A549 (cell line): ENCODE measurements around the gene CELF3. TPM values are rescaled to one million over a fixed set of nuclear protein-coding genes. Genes with fewer than 3 reads are reported as not detected.
"Not testable (repeated sequence)": the region's sequence is repeated elsewhere in the genome, so short reads cannot be mapped to it uniquely, and the experiment has no call there.

Source experiments
- ATAC-seq, 2 experiments: fragments of 200-7000 bp in 1 of 2; fragments of >200 bp in 1 of 2; cut with Nextera tagmentation in 1 of 2; cut with Tn5 transposase in 1 of 2; 3 replicates each; pipeline versions ENCODE4 v1.8.0 to v1.9.1; 2018 to 2020; ENCODE audit warnings: mild to moderate bottlenecking in 1 of 2, moderate library complexity in 1 of 2
- CTCF ChIA-PET: fragments of 300-600 bp; sonication (Branson Sonifier 250); formaldehyde crosslinking; extraction: SDS; loops from one replicate; lab custom pipeline; 2021; ENCODE audit warnings: antibody characterized with exemption, inconsistent platforms; lab: Yijun Ruan, JAX
- POLR2A ChIA-PET: fragments of 350-600 bp; formaldehyde crosslinking; extraction: SDS; loops from one replicate; lab custom pipeline; 2021; ENCODE audit warnings: antibody characterized with exemption, inconsistent platforms; lab: Yijun Ruan, JAX
- DNase-seq, 2 experiments: peaks; one replicate each; pipeline versions ENCODE4 v3.0.0 to v3.0.0-alpha.2; 2011 to 2016; ENCODE audit warnings: low read depth in 1 of 2, low spot score in 1 of 2
- FAIRE-seq: peaks from 2 replicates; lab custom pipeline; 2011; peaks lifted over from hg19 to GRCh38; lab: Jason Lieb, UNC
- H3K27ac ChIP-seq, 2 experiments: fragments of >200 bp; sonication (Bioruptor Twin); formaldehyde crosslinking; 3 replicates each; pipeline ENCODE4 v1.5.1; 2016 to 2017
- H3K4me1 ChIP-seq: fragments of >200 bp; sonication (Bioruptor Twin); formaldehyde crosslinking; 3 replicates; pipeline ENCODE4 v1.6.1; 2016
- H3K4me2 ChIP-seq: fragments of >200 bp; sonication (Bioruptor Twin); formaldehyde crosslinking; 3 replicates; pipeline ENCODE4 v1.6.1; 2016
- H3K4me3 ChIP-seq: fragments of >200 bp; sonication (Bioruptor Twin); formaldehyde crosslinking; 3 replicates; pipeline ENCODE4 v1.5.1; 2016
- H3K9me3 ChIP-seq: fragments of >200 bp; sonication (Bioruptor Twin); formaldehyde crosslinking; 3 replicates; pipeline ENCODE4 v1.6.1; 2016
- CHD2 ChIP-seq: fragments of 150-350 bp; IDR thresholded peaks from 2 replicates; pipeline ENCODE4 v1.6.1; 2014; ENCODE audit warnings: low read length; ENCODE audit not compliant: partially characterized antibody
- E2F6 ChIP-seq: IDR thresholded peaks from 2 replicates; pipeline ENCODE4 v1.6.1; 2012; ENCODE audit warnings: low read depth, borderline replicate concordance
- FOSL2 ChIP-seq, 2 experiments: fragments of 450-650 bp in 1 of 2; fragments of >200 bp in 1 of 2; sonication (Bioruptor Twin) in 1 of 2; formaldehyde crosslinking; IDR thresholded peaks; 2 replicates each; pipeline versions ENCODE4 v1.5.0 to v1.6.1; 2016 to 2020; ENCODE audit warnings: mild to moderate bottlenecking in 1 of 2, moderate library complexity in 1 of 2
- HOXA7 ChIP-seq: fragments of 250-450 bp; sonication (Bioruptor Pico); IDR thresholded peaks from 2 replicates; pipeline ENCODE4 v1.5.0; 2020; ENCODE audit warnings: mild to moderate bottlenecking, moderate library complexity
- MAFK ChIP-seq: fragments of 450-650 bp; IDR thresholded peaks from 2 replicates; pipeline ENCODE4 v1.6.1; 2014; ENCODE audit not compliant: partially characterized antibody
- MYC ChIP-seq: IDR thresholded peaks from 2 replicates; pipeline ENCODE4 v1.6.1; 2012; ENCODE audit warnings: mild to moderate bottlenecking, inconsistent platforms, low read length, improper control_type of control experiment, borderline replicate concordance
- TFCP2L1 ChIP-seq: fragments of 250-450 bp; sonication (Bioruptor Pico); IDR thresholded peaks from 2 replicates; pipeline ENCODE4 v1.5.0; 2021; ENCODE audit warnings: mild to moderate bottlenecking
- WGBS: methylation state at CpG from one replicate; pipeline ENCODE4 v1.1.6; 2017; ENCODE audit errors: missing lambda C conversion rate; 5-methylcytosine and 5-hydroxymethylcytosine counted together
- polyA plus RNA-seq, 4 experiments: library from polyadenylated mRNA; depleted of rRNA in 3 of 4; stranded (reverse); fragments of >200 nt; fragmentation: RNase III in 1 of 4; extraction: RNeasy Plus Mini Kit Qiagen cat#74134 plus additional on column Dnase treatment in 1 of 4; gene quantifications; 2 replicates in 3 of 4; 3 replicates in 1 of 4; pipeline ENCODE4 v1.2.3, GENCODE V29; 2011 to 2017
- TF ChIP-seq, protein P1 (sequence below): fragments of 200-600 bp; sonication (generic); IDR thresholded peaks from 2 replicates; pipeline ENCODE4 v1.6.1; 2016; ENCODE audit warnings: antibody characterized with exemption, mild to moderate bottlenecking, moderate library complexity

The CELF3 gene
- polyA plus RNA-seq, 2 of the 4 experiments (the other 2 are of a cell fraction): not detected

- POLR2A ChIA-PET: interaction anchor here (0.9 to 1.5 kb wide), 3 partner anchors 12 to 141 kb away, joined by 3 to 5 read pairs (median 3); partner anchors contain the start of gene TUFT1
- H3K27ac ChIP-seq: peak overlapping the region; percentile 65 to 80
- CTCF ChIA-PET: interaction anchor here (0.8 to 3.3 kb wide), 5 partner anchors 27 to 170 kb away, joined by 3 to 9 read pairs (median 3); partner anchors contain the start of gene CGN
These were observed 35.8 kb downstream of the CELF3 start for GRCh38 chr1:151680826-151681225.

DNA sequence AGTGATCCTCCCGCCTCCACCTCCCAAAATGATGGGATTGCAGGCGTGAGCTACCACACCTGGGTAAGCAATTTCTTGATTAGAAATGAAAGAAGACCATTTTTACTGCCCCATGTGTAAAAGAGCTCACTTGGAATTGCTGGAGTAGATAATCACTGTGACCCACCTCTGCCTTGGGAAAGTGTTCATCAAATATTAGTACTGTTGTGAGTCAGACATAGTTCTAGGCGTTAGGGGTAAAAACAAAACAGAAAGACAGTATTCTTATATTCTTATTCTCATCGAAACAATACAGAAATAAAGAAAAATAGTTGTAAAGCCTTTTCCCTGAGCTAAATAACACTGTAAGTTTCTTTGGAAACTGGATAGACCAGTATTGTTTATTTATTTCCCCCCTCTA, 36.2 kb downstream of the CELF3 start:
- H3K4me1 ChIP-seq: peaks cover 29% of the 10 kb centered on the region
- TF ChIP-seq MAFK: no peak
- TF ChIP-seq, all 56 proteins: peak for 0
- ATAC-seq: peak; percentile 66 to 80; a peak in 5 of 6 replicates
- CTCF ChIA-PET: interaction anchor here (0.8 to 3.3 kb wide), 5 partner anchors 55 to 170 kb away, joined by 3 to 9 read pairs (median 5); partner anchors contain the start of gene CGN
- H3K27ac ChIP-seq: peak overlapping the region; percentile 65 to 80
- POLR2A ChIA-PET: interaction anchor here (0.6 to 1.5 kb wide), 4 partner anchors 13 to 141 kb away, joined by 3 to 5 read pairs (median 3); partner anchors contain the start of gene TUFT1
- WGBS: 35% methylated on average over 4 of the region's 4 CpGs
- peak overlapping the region; percentile 70 for H3K4me2 ChIP-seq
- FAIRE-seq: peak; percentile 36
- no peaks in the 10 kb centered on the region for H3K9me3 ChIP-seq
- no peak overlapping the region for H3K4me3 ChIP-seq
- DNase-seq: peak; percentile 26 to 33

More at GRCh38 chr1:151680826-151681225, 35.8 kb downstream of the CELF3 start:
- peaks cover 29% of the 10 kb centered on the region for H3K4me1 ChIP-seq
- TF ChIP-seq TFCP2L1 (CRISPR knock-in tag) (no peak), FOSL2 (IDR thresholded peaks at IDR 0.05) (no peak), FOSL2 (CRISPR knock-in tag; IDR thresholded peaks at IDR 0.05) (peak; percentile 56; the same call in 1 of the 2 replicates), MYC (no peak), E2F6 (no peak)
- TF ChIP-seq, all 56 proteins: peak for 1
- Histone ChIP-seq H3K4me3 (no peak overlapping the region), H3K4me2 (peak overlapping the region; percentile 70), H3K9me3 (no peaks in the 10 kb centered on the region)
- FAIRE-seq (peak; percentile 63), DNase-seq (peak; percentile 83 to 84), ATAC-seq (peak; percentile 98 to 99)
- under 1% methylated on average over 3 of the region's 3 CpGs for WGBS

DNA sequence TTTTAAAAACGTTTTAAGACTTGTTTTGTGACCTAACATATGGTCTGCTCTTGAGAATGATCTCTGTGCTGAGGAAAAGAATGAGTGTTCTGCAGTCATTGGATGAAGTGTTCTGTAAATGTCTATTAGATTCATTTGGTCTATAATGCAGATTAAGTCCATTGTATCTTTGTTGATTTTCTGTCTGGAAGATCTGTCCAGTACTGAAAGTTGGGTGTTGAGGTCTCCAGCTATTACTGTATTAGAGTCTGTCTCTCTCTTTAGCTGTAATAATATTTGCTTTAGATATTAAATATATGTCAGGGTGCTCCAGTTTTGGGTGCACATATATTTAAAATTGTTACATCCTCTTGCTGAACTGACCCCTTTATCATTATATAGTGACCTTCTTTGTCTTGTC, 43.2 kb downstream of the CELF3 start:
- FAIRE-seq (no peak), DNase-seq (no peak), ATAC-seq (no peak)
- ChIA-PET CTCF (interaction anchor here (1.7 kb wide), 1 partner anchor 80 kb away, joined by 4 read pairs; no protein-coding TSS in a partner anchor), POLR2A (no interaction called here)
- Histone ChIP-seq H3K4me3 (no peak overlapping the region), H3K4me2 (no peak overlapping the region), H3K4me1 (no peaks in the 10 kb centered on the region), H3K9me3 (no peaks in the 10 kb centered on the region), H3K27ac (no peak overlapping the region)
- TF ChIP-seq HOXA7 (CRISPR knock-in tag): no peak
- TF ChIP-seq, protein P1, sequence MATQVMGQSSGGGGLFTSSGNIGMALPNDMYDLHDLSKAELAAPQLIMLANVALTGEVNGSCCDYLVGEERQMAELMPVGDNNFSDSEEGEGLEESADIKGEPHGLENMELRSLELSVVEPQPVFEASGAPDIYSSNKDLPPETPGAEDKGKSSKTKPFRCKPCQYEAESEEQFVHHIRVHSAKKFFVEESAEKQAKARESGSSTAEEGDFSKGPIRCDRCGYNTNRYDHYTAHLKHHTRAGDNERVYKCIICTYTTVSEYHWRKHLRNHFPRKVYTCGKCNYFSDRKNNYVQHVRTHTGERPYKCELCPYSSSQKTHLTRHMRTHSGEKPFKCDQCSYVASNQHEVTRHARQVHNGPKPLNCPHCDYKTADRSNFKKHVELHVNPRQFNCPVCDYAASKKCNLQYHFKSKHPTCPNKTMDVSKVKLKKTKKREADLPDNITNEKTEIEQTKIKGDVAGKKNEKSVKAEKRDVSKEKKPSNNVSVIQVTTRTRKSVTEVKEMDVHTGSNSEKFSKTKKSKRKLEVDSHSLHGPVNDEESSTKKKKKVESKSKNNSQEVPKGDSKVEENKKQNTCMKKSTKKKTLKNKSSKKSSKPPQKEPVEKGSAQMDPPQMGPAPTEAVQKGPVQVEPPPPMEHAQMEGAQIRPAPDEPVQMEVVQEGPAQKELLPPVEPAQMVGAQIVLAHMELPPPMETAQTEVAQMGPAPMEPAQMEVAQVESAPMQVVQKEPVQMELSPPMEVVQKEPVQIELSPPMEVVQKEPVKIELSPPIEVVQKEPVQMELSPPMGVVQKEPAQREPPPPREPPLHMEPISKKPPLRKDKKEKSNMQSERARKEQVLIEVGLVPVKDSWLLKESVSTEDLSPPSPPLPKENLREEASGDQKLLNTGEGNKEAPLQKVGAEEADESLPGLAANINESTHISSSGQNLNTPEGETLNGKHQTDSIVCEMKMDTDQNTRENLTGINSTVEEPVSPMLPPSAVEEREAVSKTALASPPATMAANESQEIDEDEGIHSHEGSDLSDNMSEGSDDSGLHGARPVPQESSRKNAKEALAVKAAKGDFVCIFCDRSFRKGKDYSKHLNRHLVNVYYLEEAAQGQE: peak; percentile 41; the same call in 1 of the 2 replicates
- TF ChIP-seq CHD2: no peak
- WGBS: 23% methylated on average over 1 of the region's 1 CpG

- H3K9me3 ChIP-seq, DNase-seq, ATAC-seq, POLR2A ChIA-PET, CTCF ChIA-PET, H3K4me3 ChIP-seq, H3K4me1 ChIP-seq, H3K27ac ChIP-seq, H3K4me2 ChIP-seq, FAIRE-seq: not testable (repeated sequence)
- 99% methylated on average over 2 of the region's 2 CpGs for WGBS
These were observed 46.4 kb downstream of the CELF3 start for GRCh38 chr1:151670036-151670675.
